Smooth muscle cell (in vitro differentiated cells): ENCODE measurements around the gene MTRFR. TPM values are rescaled to one million over a fixed set of nuclear protein-coding genes. Genes with fewer than 3 reads are reported as not detected.

Source experiments
- DNase-seq: peaks from one replicate; lab custom pipeline; 2025; ENCODE audit not compliant: unreplicated experiment; lab: John Stamatoyannopoulos, UW
- H2AFZ ChIP-seq: fragments of 200-600 bp; sonication (generic); 2 replicates; pipeline ENCODE4 v1.6.0; 2016; ENCODE audit warnings: antibody characterized with exemption, low read depth, mild to moderate bottlenecking
- H3F3A ChIP-seq: fragments of 200-600 bp; sonication (generic); 2 replicates; pipeline ENCODE4 v1.6.0; 2017; ENCODE audit warnings: antibody characterized with exemption, low read depth
- H3K27ac ChIP-seq: fragments of 200-600 bp; sonication (generic); 2 replicates; pipeline ENCODE4 v1.5.1; 2016; ENCODE audit warnings: low read depth, mild to moderate bottlenecking
- H3K27me3 ChIP-seq: fragments of 200-600 bp; sonication (generic); 2 replicates; pipeline ENCODE4 v1.6.1; 2016; ENCODE audit warnings: low read depth, mild to moderate bottlenecking
- H3K36me3 ChIP-seq: fragments of 200-600 bp; sonication (generic); 2 replicates; pipeline ENCODE4 v1.5.1; 2016; ENCODE audit warnings: low read depth
- H3K4me1 ChIP-seq: fragments of 200-600 bp; sonication (generic); 2 replicates; pipeline ENCODE4 v1.5.1; 2016; ENCODE audit warnings: low read depth
- H3K4me2 ChIP-seq: fragments of 200-600 bp; sonication (generic); 2 replicates; pipeline ENCODE4 v1.6.0; 2016; ENCODE audit warnings: mild to moderate bottlenecking
- H3K4me3 ChIP-seq: fragments of 200-600 bp; sonication (generic); 2 replicates; pipeline ENCODE4 v1.5.1; 2016; ENCODE audit warnings: mild to moderate bottlenecking
- H3K79me2 ChIP-seq: fragments of 200-600 bp; sonication (generic); 2 replicates; pipeline ENCODE4 v1.6.0; 2016; ENCODE audit warnings: low read depth, mild to moderate bottlenecking
- H3K9ac ChIP-seq: fragments of 200-600 bp; sonication (generic); 2 replicates; pipeline ENCODE4 v1.6.0; 2016; ENCODE audit warnings: low read depth
- H3K9me3 ChIP-seq: fragments of 200-600 bp; sonication (generic); replicated peaks from 2 replicates; pipeline ENCODE4 v1.5.1; 2016; ENCODE audit warnings: low read depth
- H4K20me1 ChIP-seq: fragments of 200-600 bp; sonication (generic); 2 replicates; pipeline ENCODE4 v1.6.0; 2016; ENCODE audit warnings: low read depth
- CTCF ChIP-seq: fragments of 200-600 bp; sonication (generic); IDR thresholded peaks from 2 replicates; pipeline ENCODE4 v1.5.1; 2017; ENCODE audit warnings: borderline replicate concordance, mild to moderate bottlenecking, antibody characterized with exemption; ENCODE audit not compliant: insufficient read depth, poor library complexity, severe bottlenecking
- WGBS: methylation state at CpG from one replicate; pipeline ENCODE4 v1.1.7; 2016; ENCODE audit warnings: low lambda C conversion rate; 5-methylcytosine and 5-hydroxymethylcytosine counted together
- polyA plus RNA-seq: library from polyadenylated mRNA; unstranded; fragments of >200 nt; fragmentation: Nextera tagmentation; extraction: Ambion mirVana; gene quantifications from 2 replicates; pipeline ENCODE4 v1.2.1, GENCODE V29; 2016
- total RNA-seq: library from RNA; depleted of rRNA; stranded (reverse); fragments of >200 nt; gene quantifications from 2 replicates; pipeline ENCODE4 v1.2.3, GENCODE V29; 2014

MTRFR gene
- total and polyA plus RNA-seq, 2 experiments from 2014 or later: 9.8 to 14.5 TPM

GRCh38 chr12:123269395-123269892, 36.2 kb downstream of the MTRFR start:
- 25% methylated on average over 21 of the region's 32 CpGs for WGBS
- peak overlapping the region; percentile 70 for H3K4me3 ChIP-seq
- peak overlapping the region; percentile 89 for H3K9ac ChIP-seq
- no peaks in the 10 kb centered on the region for H3K9me3 ChIP-seq
- H4K20me1 ChIP-seq: peaks cover 46% of the 10 kb centered on the region
- no peak for TF ChIP-seq CTCF
- peaks cover 5% of the 10 kb centered on the region for H3F3A ChIP-seq
- H3K36me3 ChIP-seq: no peaks in the 10 kb centered on the region
- H2AFZ ChIP-seq: peak overlapping the region; percentile 14
- DNase-seq: peak; percentile 38
- H3K27me3 ChIP-seq: no peaks in the 10 kb centered on the region
- H3K27ac ChIP-seq: peak overlapping the region; percentile 79
- H3K4me2 ChIP-seq: peak overlapping the region; percentile 94
- peaks cover 14% of the 10 kb centered on the region for H3K4me1 ChIP-seq
- H3K79me2 ChIP-seq: peaks cover 49% of the 10 kb centered on the region

- Histone ChIP-seq H3K27ac (peak overlapping the region; percentile 79), H3K79me2 (peaks cover 49% of the 10 kb centered on the region), H3K4me1 (peaks cover 14% of the 10 kb centered on the region), H3K4me2 (peak overlapping the region; percentile 94), H3K9ac (peak overlapping the region; percentile 89), H3K4me3 (peak overlapping the region; percentile 70), H2AFZ (peak overlapping the region; percentile 14), H3K27me3 (no peaks in the 10 kb centered on the region), H4K20me1 (peaks cover 43% of the 10 kb centered on the region), H3F3A (peaks cover 5% of the 10 kb centered on the region), H3K9me3 (no peaks in the 10 kb centered on the region), H3K36me3 (no peaks in the 10 kb centered on the region)
- WGBS: 8% methylated on average over 7 of the region's 7 CpGs
- no peak for TF ChIP-seq CTCF
- DNase-seq: no peak
These were observed 36.6 kb downstream of the MTRFR start for GRCh38 chr12:123269896-123270213.

- no peak for TF ChIP-seq CTCF
- Histone ChIP-seq H4K20me1 (peaks cover 37% of the 10 kb centered on the region), H3K4me3 (peak overlapping the region; percentile 70), H3K79me2 (peaks cover 49% of the 10 kb centered on the region), H3K4me2 (peak overlapping the region; percentile 94), H3K4me1 (peaks cover 14% of the 10 kb centered on the region), H3K9ac (peak overlapping the region; percentile 89), H3K36me3 (no peaks in the 10 kb centered on the region), H3K27me3 (no peaks in the 10 kb centered on the region), H3K27ac (peak overlapping the region; percentile 79), H3K9me3 (no peaks in the 10 kb centered on the region), H3F3A (peaks cover 5% of the 10 kb centered on the region), H2AFZ (peak overlapping the region; percentile 14)
- no peak for DNase-seq
- WGBS: under 1% methylated on average over 46 of the region's 51 CpGs
These were observed 37.2 kb downstream of the MTRFR start for GRCh38 chr12:123270214-123271000.
